Measurements from ENCODE around the gene MLH1.
"Not testable (repeated sequence)": the region's sequence is repeated elsewhere in the genome, so short reads cannot be mapped to it uniquely, and the experiment has no call there.

The MLH1 gene

DNA sequence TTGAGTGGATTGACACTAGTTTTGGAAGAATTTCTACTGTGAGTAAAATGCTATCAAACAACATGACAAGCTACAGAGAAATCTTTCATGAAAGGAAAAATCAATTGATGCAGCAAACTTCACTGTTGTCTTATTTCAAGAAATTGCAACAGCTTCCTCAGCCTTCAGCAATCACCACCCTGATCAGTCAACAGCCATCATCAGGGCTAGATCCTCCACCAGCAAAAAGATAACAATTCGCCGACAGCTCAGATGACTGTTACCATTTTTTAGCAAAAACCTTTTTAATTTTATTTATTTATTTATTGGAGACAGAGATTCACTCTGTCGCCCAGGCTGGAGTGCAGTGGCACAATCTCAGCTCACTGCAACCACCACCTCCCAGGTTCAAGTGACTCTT lies 44.0 kb downstream of the MLH1 start:
- DNase-seq (ENCODE audit: low read depth in 2 of 2): no peak

DNA sequence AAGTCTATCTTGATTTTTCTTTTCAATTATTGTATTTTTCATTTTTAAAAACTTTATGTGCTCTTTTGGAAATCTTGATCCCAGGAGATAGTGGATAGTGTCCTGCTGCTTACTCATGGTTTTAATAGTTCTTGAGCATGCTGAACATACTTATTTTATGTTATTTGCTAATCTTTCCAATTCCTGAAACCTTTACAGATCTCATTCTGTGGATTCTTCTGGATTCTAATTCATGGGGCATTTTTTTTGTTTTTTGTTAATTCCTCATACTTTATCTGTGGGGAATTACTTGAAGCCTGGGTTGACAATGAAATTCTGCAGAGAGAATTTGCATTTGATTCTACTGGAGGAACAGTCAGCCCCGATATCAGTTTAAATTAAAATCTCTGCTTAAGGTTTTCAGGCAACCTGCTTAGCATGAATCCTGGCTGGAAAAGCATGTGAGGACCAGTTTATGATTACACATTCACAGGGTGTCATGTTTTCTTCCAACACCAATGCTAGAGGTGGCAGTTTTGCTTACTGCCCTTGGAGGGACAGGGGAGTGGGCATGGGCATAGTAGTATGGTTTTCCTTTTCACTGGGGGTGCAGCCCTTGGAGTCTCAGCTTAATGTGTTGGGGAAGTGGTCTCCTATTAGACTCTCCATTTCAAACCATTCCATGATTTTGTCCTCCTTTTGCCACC lies 46.0 kb downstream of the MLH1 start:
- DNase-seq (ENCODE audit: low read depth in 2 of 2): no peak

DNA sequence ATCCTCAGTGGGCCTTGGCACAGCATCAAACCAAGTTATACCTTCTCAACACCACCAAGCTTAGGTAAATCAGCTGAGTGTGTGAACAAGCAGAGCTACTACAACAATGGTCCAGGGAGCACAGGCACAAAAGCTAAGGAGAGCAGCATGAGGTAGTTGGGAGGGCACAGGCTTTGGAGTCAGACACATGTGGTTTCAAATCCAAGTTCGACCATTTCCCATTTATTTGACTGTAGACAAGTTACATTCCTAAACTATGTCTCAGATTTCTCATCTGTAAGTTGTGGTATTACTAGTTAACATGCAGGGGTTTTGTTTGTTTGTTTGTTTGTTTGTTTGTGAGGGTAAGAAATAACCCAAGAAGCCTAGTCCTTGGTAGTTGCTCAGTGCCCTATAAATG lies 46.9 kb downstream of the MLH1 start:
- no peak for DNase-seq (ENCODE audit: low read depth in 2 of 2)

DNA sequence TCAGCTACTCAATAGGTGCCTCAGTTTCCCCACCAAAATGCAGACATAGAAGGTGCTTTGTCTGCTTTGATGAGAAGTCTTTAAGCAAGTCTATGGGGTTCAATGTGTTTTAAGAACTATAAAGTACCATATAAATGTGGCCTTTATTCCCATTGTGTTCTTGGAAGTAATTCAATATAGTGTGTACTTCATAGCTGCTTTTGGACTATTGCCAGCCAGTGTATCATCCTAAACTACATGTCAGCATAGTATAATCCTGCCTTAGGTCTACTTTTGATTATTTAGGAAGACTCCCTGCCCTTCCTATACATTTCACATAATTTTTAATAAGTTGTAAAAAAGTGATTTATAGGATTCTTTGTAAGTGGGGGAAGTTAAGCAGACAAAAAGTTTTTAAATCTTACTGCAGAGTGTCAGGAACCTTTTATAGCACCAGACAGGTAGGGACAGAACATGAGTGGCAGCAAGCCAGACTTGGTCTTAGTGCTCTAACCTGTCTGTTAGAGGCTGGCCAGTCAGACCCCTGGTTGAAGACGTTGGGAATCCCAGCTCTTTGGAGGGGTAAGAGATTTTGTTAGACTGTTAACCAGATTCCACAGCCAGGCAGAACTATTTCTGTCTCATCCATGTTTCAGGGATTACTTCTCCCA lies 48.4 kb downstream of the MLH1 start:
- no peak for DNase-seq (ENCODE audit: low read depth in 2 of 2)

DNA sequence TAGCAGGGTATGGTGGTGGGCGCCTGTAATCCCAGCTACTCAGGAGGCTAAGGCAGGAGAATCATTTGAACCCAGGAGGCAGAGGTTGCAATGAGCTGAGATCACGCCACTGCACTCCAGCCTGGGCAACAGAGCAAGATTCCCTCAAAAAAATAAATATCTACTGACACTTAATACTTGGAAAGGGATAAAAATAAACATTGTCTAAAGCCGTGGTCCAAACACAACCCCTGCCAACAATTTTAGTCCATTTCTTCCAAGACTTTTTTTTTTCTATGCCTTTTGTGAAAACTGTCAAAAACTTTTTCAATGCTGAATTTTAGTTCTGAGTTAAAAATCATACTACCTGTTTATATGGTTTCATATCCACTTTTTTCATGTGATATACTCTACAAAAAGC lies 49.4 kb downstream of the MLH1 start:
- not testable (repeated sequence) for DNase-seq (ENCODE audit: low read depth in 2 of 2)

DNA sequence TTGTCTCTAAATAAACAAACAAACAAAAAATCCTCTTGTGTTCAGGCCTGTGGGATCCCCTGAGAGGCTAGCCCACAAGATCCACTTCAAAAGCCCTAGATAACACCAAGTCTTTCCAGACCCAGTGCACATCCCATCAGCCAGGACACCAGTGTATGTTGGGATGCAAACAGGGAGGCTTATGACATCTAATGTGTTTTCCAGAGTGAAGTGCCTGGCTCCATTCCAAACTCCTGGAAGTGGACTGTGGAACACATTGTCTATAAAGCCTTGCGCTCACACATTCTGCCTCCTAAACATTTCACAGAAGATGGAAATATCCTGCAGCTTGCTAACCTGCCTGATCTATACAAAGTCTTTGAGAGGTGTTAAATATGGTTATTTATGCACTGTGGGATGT lies 57.0 kb downstream of the MLH1 start:
- no peak for DNase-seq (ENCODE audit: low read depth in 2 of 2)

DNA sequence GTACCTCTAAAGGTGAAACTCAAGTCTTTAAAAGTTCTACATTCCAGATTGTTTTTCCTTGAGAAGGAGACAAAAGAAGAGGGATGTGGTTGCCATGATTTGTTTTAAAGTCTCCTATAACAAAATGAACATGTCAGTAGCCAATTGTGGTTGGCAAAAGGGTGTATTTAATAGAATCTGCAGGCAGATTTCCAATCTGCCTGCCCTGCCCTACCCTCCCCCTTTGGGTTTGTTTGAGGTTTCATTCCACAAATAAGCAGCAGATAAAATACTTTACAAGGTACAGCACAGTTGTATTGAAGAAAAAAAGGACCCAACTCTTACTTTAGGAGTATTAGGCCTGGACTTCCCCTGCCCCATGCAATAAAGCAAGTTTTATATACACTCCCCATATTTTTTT lies 59.5 kb downstream of the MLH1 start:
- DNase-seq (ENCODE audit: low read depth in 2 of 2): no peak

DNA sequence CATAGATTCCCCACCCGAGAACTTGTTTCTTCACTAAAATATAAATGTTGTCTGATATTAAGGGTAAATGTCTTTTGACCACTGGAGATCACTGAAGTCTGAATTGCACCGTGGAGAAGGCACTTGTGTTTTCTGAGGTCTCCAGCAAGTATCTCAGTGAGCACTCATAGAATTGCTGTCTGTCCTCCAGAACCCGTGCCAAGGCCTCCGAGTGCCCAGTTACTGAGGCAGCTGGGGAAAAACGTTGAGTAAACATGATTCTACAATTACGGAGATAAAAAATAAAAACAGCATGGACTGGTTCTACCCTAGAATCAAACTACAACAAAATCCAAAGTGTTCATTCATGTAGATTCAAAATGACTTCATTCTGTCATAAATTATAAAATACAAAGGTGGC lies 60.0 kb downstream of the MLH1 start:
- DNase-seq (ENCODE audit: low read depth in 2 of 2): no peak

DNA sequence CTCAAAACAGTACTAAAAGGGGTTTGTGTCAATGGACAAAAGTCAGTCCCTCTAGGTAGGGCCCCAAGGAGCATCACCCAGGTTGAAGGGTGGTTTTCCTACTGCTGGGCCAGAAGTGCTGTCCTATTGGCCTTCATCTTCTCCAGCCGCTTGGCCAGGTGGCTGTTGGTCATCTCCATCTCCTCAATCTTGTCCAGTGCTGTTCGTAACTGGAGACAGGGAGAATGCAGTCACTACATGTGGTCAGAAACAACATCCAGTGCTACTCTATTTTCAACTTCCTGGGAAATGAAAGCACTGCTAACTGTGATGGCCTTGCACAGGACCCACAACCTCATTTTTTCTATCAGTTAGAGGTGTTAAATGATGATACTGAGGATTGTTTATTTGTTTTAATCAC lies 60.4 kb downstream of the MLH1 start:
- no peak for DNase-seq (ENCODE audit: low read depth in 2 of 2)

DNA sequence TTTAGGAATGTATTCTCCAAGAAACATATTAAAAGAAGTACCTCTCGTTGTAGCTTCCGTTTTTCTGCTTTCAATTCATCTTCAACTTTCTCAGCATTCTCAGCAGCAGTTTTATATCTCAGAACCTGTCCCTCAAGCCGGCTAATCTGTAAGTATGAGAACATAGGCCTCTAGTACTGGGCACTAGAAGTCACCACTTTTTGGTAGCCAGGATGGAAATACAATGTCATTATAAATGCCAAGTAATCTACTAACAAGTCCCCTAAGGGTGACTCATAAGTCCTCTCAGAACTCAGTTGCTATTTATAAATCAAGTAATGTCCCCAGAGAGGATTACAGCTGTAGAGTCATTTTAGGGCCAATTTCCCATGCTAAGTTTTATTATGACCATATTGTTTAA lies 61.1 kb downstream of the MLH1 start:
- no peak for DNase-seq (ENCODE audit: low read depth in 2 of 2)

DNA sequence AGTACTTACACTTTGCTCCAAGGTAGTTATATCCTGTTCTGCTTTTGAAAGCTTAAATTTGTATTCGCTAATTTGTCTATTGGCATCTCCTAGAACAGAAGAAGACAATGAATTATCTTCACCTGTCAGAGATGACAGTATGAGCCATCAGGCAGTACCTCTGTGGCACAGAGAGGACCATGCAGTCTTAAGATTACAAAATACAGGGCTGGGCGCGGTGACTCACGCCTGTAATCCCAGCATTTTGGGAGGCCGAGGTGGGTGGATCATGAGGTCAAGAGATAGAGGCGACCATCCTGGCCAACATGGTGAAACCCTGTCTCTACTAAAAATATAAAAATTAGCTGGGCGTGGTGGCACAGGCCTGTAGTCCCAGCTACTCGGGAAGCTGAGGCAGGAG lies 61.8 kb downstream of the MLH1 start:
- DNase-seq (ENCODE audit: low read depth in 2 of 2): not testable (repeated sequence)

DNA sequence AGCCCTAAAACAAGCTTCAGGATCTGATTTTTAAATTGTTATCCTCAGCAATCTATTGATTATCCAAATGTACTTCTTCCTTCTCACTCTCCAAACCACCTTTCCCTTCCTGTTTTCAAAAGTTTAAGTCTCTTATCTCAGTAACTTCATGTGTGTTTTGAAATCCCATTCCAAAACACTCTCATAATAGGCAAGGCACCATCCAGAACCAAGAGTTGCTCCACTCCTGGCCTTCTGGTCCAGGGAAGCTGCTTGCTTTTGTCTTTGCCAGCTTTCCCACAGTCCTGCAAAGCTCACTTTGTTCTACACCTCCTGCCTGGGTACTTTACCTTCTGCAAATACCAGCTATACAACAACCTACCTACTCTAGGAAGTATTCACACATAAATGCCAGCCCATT lies 63.5 kb downstream of the MLH1 start:
- DNase-seq (ENCODE audit: low read depth in 2 of 2): no peak

DNA sequence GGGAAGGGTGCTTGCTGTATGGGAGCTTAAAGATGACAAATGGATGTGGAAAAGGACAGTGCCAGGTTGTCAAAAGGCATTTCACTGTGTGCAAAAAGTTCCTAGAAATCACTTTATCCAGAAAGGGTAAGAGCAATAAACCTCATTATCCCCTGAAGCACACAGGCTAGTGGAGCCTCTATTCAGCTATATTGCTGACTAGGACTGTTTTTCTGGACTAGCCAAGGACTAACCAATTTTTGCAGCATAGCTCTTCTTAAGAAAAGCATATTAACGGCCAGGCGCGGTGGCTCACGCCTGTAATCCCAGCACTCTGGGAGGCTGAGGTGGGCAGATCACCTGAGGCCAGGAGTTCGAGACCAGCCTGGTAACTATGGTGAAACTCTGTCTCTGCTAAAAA lies 64.8 kb downstream of the MLH1 start:
- no peak for DNase-seq (ENCODE audit: low read depth in 2 of 2)

DNA sequence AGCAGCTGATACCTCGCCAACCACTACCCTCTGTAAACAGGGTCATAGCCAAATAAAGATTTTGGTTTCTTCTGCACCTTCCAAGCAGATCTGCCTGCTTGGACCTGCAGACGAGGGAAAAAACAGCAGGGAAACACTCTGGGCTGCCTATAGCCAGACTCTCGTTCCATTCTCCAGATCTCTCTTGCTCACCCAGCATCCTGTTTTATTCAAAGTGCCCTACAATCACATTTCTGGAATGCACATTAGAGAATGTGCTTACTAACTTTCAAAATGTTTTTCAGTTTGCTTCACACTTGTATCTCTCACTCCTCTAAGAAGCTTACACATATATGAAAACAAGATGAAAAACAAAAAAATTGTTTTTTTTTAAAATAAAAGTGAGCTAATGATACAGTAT lies 71.4 kb downstream of the MLH1 start:
- DNase-seq (ENCODE audit: low read depth in 2 of 2): no peak

DNA sequence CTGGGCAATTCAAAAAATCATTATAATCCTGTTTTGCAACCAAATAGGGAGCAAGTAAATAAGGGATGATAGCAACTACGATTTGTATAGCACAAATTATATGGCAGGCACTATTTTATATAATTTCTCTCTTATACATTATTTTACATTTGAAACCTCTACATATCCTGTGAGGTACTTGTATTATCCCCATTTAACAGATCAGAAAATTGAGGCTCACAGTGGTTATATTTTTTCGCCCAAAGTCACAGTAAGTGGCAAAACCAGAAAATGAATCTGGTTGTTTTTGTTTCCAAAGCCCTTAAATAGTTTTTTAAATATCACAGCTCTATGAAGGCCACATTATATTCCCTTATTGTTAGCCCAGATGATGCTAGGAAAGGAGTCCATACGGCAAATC lies 74.3 kb downstream of the MLH1 start:
- no peak for DNase-seq (ENCODE audit: low read depth in 2 of 2)

DNA sequence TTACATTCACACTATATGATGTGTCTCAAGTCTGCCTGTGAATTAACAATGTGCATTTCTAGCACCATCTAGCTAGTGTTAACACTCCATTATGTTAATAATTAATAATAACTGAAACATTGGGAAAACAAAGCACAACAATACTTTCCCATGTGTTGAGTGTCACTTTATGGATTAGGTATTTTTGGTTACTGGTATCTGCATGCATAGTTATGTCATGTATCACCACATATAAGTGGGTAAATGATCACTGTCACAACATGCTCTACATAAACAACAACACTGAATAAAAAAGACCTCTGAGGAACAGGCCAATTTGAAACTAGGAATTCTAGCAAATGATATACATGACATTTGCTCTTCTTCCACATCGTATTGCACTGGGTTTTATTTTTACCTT lies 74.7 kb downstream of the MLH1 start:
- no peak for DNase-seq (ENCODE audit: low read depth in 2 of 2)

DNA sequence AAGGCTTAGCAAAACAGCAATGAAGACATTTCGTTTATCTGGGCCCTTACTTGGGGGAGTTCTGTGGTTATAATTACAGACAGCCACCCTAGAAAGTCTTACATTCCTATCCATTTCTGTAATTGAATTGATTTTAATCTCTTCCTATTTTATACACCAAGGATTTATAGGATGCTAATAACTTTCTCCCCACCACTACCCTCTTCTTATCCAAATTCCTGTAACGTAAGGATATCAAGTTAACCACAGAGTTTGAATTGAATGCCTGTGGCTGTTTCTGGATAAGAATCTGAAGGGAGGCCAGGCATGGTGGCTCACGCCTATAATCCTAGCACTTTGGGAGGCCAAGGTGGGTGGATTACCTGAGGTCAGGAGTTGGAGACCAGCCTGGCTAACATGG lies 78.6 kb downstream of the MLH1 start:
- no peak for DNase-seq (ENCODE audit: low read depth in 2 of 2)

DNA sequence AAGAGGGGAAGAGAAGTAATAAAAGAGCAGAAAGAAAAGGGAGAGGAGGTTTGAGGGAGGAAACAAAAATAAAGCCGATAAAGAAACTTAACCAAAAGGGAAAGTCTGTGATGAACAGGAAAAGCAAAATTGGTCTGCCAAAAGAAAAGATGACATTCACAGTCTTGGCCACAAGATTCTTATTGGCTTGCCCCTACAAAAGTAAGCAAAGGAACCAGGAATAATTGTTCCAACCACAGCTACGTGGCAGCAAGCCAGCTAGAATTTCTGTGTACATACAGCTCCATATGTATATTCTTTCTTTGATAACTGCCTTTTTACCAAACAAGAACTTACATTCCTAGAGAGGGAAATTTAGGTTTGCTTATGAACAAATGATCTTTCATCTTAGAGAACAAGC lies 79.6 kb downstream of the MLH1 start:
- no peak for DNase-seq (ENCODE audit: low read depth in 2 of 2)

DNA sequence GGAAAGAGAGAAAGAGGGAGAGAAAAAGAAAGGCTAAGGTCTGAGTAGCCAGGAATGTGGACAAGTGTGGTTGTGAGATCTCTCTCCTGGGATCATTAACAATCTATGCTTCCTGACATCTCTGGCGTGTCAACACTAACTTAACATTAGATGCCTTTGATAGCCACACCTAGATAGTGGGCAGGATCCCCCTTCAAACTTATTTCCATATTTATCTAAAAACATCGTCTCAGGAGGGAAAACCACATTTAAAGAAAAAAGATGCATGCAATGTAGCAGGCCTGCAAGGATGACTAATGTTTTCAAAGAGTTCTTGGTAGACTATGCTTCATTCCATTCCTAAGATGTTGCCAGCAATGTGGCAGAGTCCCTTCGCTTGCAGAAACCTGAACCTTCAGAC lies 80.9 kb downstream of the MLH1 start:
- no peak for DNase-seq (ENCODE audit: low read depth in 2 of 2)

DNA sequence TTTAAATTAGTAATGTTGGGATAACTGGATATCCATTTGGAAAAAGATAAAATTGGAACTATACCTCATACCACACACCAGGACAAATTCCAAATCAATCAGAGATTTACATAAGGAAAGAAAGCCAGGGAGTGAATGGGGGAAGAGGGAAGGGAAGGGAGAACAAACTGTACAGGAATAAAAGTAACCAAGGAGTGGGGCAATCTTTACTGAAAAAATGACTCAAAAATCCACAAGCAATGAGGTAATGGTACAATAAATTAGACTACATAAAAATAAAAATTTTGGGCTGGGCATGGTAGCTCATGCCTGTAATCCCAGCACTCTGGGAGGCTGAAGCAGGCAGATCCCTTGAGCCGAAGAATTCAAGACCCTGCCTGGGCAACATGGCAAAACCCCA lies 82.6 kb downstream of the MLH1 start:
- no peak for DNase-seq (ENCODE audit: low read depth in 2 of 2)

DNA sequence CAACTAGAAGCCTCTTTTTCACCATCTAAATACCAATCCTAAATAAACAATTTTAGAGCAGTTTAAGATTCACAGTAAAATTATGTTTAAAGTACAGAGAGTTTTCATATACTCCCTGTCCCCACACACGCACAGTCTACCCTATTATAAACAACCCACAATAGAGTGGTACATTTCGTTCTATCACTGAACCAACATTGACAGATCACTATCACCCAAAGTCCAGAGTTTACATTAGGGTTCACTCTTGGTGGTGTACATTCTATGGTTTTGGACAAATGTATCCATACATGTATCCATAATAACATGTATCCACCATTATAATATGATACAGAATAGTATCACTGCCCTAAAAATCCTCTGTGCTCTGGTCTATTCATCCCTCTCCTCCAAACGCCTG lies 89.0 kb downstream of the MLH1 start:
- no peak for DNase-seq (ENCODE audit: low read depth in 2 of 2)

DNA sequence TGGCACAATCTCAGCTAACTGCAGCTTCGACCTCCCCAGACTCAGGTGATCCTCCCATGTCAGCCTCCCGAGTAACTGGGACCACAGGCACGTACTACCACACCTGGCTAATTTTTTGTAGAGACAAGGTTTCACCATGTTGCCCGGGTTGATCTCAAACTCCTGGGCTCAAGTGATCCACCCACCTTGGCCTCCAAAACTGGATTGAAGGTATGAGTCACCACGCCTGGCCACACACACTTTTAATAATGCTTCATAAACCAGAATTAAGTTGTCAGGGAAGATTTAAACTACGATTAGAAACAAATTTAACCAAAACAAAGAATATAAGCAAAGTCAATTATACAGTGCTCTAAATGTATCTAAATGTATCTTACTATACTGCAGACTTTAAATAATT lies 93.6 kb downstream of the MLH1 start:
- DNase-seq (ENCODE audit: low read depth in 2 of 2): no peak

DNA sequence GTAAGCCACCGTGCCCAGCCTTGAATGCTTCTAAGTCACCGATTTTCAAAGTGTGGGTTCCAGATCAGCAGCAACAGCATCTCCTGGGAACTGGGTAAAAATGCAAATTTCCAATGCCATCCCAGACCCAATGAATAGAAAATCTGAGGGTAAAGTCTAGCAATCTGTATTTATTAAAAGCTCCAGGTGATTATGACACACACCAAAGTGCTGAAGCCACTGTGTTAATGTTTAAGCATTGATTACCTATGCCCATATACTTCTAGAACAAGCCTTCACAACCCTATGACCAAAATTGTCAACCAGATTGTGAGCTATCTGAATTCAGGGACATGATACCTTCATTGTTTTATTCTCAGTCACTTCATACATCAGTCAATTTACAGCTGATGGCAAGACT lies 94.6 kb downstream of the MLH1 start:
- DNase-seq (ENCODE audit: low read depth in 2 of 2): no peak

DNA sequence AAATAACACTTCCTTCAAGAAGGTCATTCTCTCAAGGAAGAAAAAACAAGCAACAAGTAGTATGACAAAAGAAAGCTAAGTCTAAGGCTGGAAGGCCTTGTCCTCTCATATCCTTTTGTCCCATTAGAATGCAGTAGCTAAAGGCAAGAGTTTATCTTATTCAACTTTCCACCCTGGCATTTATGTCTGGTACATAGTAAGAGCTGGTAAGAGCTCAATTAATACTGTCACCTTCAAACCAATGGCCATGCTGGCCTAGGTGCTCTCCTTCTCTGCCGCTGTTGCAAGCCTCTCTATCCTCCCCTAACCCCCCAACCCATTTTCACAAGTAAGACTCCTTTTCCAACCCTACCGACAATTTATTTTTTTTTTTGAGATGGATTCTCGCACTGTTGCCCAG lies 99.2 kb downstream of the MLH1 start:
- no peak for DNase-seq (ENCODE audit: low read depth in 2 of 2)

All from stimulated activated CD4-positive, alpha-beta T cell treated with anti-CD3 and anti-CD28 coated beads, Interleukin-15, amount 100 ng/mL, for 48 hours (primary cell).